Heart right ventricle (tissue), 16 donors: ENCODE results near the gene CBLL1. TPM values are rescaled to one million over a fixed set of nuclear protein-coding genes. Genes with fewer than 3 reads are reported as not detected.

ENCODE experiments used
- ATAC-seq, 8 donors: fragments of 200-7000 bp; cut with Tn5 transposase; one replicate each; pipeline ENCODE4 v1.9.1; 2020; ENCODE audit warnings: mild to moderate bottlenecking in 8 of 8, moderate library complexity in 8 of 8, moderate number of reproducible peaks in 1 of 8
- DNase-seq, 2 donors: peaks; one replicate each; pipeline ENCODE4 v3.0.0-alpha.2; 2020
- H3K27ac ChIP-seq, 10 donors: fragments of 200-600 bp; sonication (generic) in 2 of 10; one replicate each; pipeline versions ENCODE4 v1.5.0 to v1.8.0; 2020 to 2022; ENCODE audit warnings: mild to moderate bottlenecking in 3 of 10
- H3K27me3 ChIP-seq, 7 donors: fragments of 200-600 bp; one replicate each; pipeline ENCODE4 v1.8.0; 2021 to 2022; ENCODE audit warnings: mild to moderate bottlenecking in 2 of 7
- H3K36me3 ChIP-seq, 9 donors: fragments of 200-600 bp; sonication (generic) in 1 of 9; one replicate each; pipeline versions ENCODE4 v1.5.0 to v1.8.0; 2020 to 2022; ENCODE audit warnings: mild to moderate bottlenecking in 2 of 9
- H3K4me1 ChIP-seq, 9 donors: fragments of 200-600 bp; sonication (generic) in 1 of 9; one replicate each; pipeline versions ENCODE4 v1.5.0 to v1.8.0; 2020 to 2022; ENCODE audit warnings: mild to moderate bottlenecking in 4 of 9
- H3K4me3 ChIP-seq, 10 donors: fragments of 200-600 bp; sonication (generic) in 2 of 10; one replicate each; pipeline versions ENCODE4 v1.5.0 to v1.8.0; 2020 to 2022; ENCODE audit warnings: mild to moderate bottlenecking in 7 of 10, moderate library complexity in 2 of 10
- H3K9me3 ChIP-seq, 11 donors: fragments of 200-600 bp in 10 of 11; sonication (generic) in 2 of 11; one replicate each; pipeline versions ENCODE4 v1.5.0 to v1.8.0; 2013 to 2022; ENCODE audit warnings: mild to moderate bottlenecking in 2 of 11, control low read depth in 1 of 11, moderate library complexity in 1 of 11
- WGBS, 2 donors: extraction: QIAGEN DNeasy Blood & Tissue Kit; methylation state at CpG; one replicate each; pipeline ENCODE4 v1.1.7; 2013; ENCODE audit warnings: inconsistent platforms in 1 of 2; 5-methylcytosine and 5-hydroxymethylcytosine counted together
- intact Hi-C, 10 donors: fragments of 100-400 bp; cut with DNase I; formaldehyde crosslinking; loops; one replicate each; pipeline versions ENCODE4 v1.11.1 to v1.14.2; 2022
- polyA plus RNA-seq, 2 donors: library from polyadenylated mRNA; stranded (reverse); fragments of 200-250 nt; gene quantifications; one replicate each; pipeline ENCODE4 v1.2.3, GENCODE V29; 2013
- total RNA-seq, 10 donors: library from RNA; stranded (reverse); fragmentation: NEBNext Ultra II Directional in 3 of 10; extraction: Animal tissue kit (Norgen Biotek cat#: 25700) in 3 of 10; gene quantifications; one replicate each; pipeline versions ENCODE4 v1.2.1 to v1.2.4, GENCODE V29; 2021 to 2023
- TF ChIP-seq, protein P1 (sequence below), 9 donors: fragments of 200-600 bp; sonication (generic) in 2 of 9; IDR thresholded peaks; one replicate each; pipeline versions ENCODE4 v1.5.0 to v1.8.0; 2021 to 2022; ENCODE audit warnings: antibody characterized with exemption in 9 of 9, mild to moderate bottlenecking in 5 of 9, moderate library complexity in 1 of 9
- donor health status: Arrhythmogenic right ventricular cardiomyopathy.
- donor health status: ischemic (EF 13 %, LVEDD 7.1; RV severe dilation, severe dysfunction).
- donor health status: healthy with polysubstance abuse.
- donor health status: DM: no; HTN: yes; CAD: no.
- donor health status: DM: no; HTN: no; CAD: no.
- donor health status: ischemic (EF 25% LVEDD 6.9; RV normal size, moderate dysfunction).
- donor health status: ischemic (EF 25% LVEDD 5.7; RV mildly dilated, moderate dysfunction).
- donor health status: healthy.
- donor health status: DM: yes; HTN: yes; CAD: no.
- donor health status: Ischemic cardiomyopathy.
- donor health status: ischemic (EF 35%, LVEDD 5.7; RV mildly dilated, moderate dysfunction).
- donor health status: nonischemic (EF 11% LVEDD 7.7; RV severe dilation, severe dysfunction).
- donor health status: DM: yes; HTN: yes; CAD: no.
- donor health status: PGD.
- donor health status: ischemic (EF 29% LVEDD 5.4; RV normal size, mild dysfunction).
- donor health status: nonischemic (EF 23%, LVEDD 6.1; RV moderate dilation, normal function).

Gene CBLL1
- total and polyA plus RNA-seq, 12 donors: 4.6 to 31.3 (median 22.3) TPM

DNA sequence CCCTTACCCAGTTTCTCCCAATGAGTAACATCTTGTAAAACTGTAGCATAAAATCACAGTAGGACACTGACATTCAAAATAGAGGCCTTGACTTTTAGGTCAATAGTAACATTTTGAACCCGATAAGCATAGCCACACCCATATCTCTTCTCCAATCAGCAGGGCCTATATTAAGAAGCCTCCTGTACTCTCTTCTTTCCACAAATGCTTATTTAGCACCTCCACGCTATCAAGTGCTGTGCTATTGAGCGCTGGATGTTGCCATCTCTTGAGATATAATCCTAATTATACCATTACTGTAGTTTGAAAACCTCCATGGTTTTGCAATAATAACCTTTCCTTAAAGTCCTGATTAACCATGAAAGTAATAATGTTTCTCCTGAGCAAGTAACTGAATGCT is 40.1 kb upstream of the CBLL1 start:
- TF ChIP-seq, protein P1, sequence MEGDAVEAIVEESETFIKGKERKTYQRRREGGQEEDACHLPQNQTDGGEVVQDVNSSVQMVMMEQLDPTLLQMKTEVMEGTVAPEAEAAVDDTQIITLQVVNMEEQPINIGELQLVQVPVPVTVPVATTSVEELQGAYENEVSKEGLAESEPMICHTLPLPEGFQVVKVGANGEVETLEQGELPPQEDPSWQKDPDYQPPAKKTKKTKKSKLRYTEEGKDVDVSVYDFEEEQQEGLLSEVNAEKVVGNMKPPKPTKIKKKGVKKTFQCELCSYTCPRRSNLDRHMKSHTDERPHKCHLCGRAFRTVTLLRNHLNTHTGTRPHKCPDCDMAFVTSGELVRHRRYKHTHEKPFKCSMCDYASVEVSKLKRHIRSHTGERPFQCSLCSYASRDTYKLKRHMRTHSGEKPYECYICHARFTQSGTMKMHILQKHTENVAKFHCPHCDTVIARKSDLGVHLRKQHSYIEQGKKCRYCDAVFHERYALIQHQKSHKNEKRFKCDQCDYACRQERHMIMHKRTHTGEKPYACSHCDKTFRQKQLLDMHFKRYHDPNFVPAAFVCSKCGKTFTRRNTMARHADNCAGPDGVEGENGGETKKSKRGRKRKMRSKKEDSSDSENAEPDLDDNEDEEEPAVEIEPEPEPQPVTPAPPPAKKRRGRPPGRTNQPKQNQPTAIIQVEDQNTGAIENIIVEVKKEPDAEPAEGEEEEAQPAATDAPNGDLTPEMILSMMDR (IDR thresholded peaks at IDR 0.05): no peak
- peaks cover 0 to 7% (median 0%) of the 10 kb centered on the region in 9 donors for H3K4me1 ChIP-seq
- H3K27me3 ChIP-seq: no peaks in the 10 kb centered on the region
- intact Hi-C loops: no loop called here
- H3K27ac ChIP-seq: no peak overlapping the region
- H3K36me3 ChIP-seq: no peaks in the 10 kb centered on the region
- H3K4me3 ChIP-seq: no peak overlapping the region
- no peak for ATAC-seq
- no peaks in the 10 kb centered on the region for H3K9me3 ChIP-seq
- DNase-seq: no peak
- WGBS, 2 donors: 62% methylated on average over 3 of the region's 3 CpGs

DNA sequence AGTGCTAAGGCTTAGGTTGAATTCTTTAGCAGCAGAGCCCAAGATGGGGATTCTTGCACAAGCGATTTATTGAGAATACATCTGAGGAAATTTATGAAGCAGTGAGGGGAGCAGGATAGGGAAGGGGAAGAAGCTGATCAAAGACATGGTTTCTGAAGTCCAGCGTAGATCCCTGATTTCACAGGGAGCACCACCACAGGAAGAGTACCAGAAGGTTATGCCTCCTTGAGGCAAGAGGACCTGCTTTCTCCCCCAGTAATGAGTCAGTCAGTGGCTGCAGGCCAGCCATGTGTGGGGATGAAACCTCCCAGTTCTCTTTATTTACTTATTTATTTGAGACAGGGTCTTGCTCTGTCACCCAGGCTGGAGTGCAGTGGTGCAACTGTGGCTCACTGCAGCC is 35.0 kb upstream of the CBLL1 start:
- Histone ChIP-seq H3K9me3 (no peaks in the 10 kb centered on the region), H3K36me3 (peaks cover 0 to 7% (median 0%) of the 10 kb centered on the region in 9 donors), H3K27ac (no peak overlapping the region), H3K4me3 (no peak overlapping the region), H3K4me1 (peaks cover 0 to 2% (median 0%) of the 10 kb centered on the region in 9 donors), H3K27me3 (no peaks in the 10 kb centered on the region)
- 97 to 98% methylated on average over 2 of the region's 2 CpGs for WGBS, 2 donors
- no peak for ATAC-seq
- no peak for DNase-seq
- intact Hi-C loops: no loop called here
- TF ChIP-seq, protein P1 (IDR thresholded peaks at IDR 0.05): no peak

DNA sequence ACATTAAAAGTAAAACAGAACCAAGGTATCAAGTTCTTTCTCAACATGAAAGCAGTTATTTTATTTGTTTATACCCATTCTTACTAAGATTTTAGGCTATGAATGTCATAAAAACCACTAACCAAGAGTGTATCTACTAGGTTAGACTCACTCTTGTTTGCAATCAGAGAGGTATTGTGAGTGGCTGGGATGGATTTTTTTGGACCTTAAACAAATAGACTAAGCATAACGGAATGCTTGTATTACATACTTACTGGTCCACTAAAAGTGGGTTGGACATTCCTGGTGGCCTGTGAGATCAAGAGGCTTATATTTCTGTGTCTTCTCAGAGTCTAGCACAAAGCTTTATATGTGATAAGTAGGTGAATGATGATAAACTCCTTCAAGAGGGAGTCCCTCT is 32.6 kb upstream of the CBLL1 start:
- ATAC-seq: no peak
- no peaks in the 10 kb centered on the region for H3K4me1 ChIP-seq
- H3K27me3 ChIP-seq: no peaks in the 10 kb centered on the region
- H3K4me3 ChIP-seq: no peak overlapping the region
- WGBS, 2 donors: 82 to 83% methylated on average over 1 of the region's 1 CpG
- H3K36me3 ChIP-seq: peaks cover 0 to 7% (median 0%) of the 10 kb centered on the region in 9 donors
- TF ChIP-seq, protein P1 (IDR thresholded peaks at IDR 0.05): no peak
- DNase-seq: no peak
- H3K9me3 ChIP-seq: no peaks in the 10 kb centered on the region
- intact Hi-C loops: no loop called here
- no peak overlapping the region for H3K27ac ChIP-seq

DNA sequence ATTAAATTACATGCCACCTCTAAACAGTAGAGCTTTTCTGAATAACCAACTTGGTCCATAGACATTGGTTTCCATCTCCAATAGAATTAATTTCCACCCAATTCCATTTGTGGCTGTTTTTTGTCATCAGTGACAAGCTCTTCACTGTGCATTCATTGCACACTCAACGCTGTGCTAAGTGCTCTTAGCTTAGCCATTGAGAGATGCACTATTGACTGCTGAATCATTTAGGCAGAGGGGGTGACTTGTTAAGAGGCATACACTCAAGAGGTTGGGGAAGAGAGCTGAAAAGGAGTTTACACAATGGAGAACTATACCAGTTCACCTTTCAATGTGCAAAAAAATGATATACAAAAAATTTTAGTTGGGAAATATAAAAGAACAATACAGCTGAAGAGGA is 31.9 kb upstream of the CBLL1 start:
- TF ChIP-seq, protein P1 (IDR thresholded peaks at IDR 0.05): no peak

More for the DNA sequence above, 31.9 kb upstream of the CBLL1 start:
- Histone ChIP-seq H3K27me3 (no peaks in the 10 kb centered on the region), H3K36me3 (peaks cover 0 to 7% (median 0%) of the 10 kb centered on the region in 9 donors), H3K4me1 (no peaks in the 10 kb centered on the region), H3K27ac (no peak overlapping the region), H3K4me3 (no peak overlapping the region), H3K9me3 (no peaks in the 10 kb centered on the region)
- no peak for ATAC-seq
- 60 to 72% methylated on average over 1 of the region's 1 CpG for WGBS, 2 donors
- intact Hi-C loops: no loop called here
- DNase-seq: no peak
